Neural progenitor cell (in vitro differentiated cells): Measurements from ENCODE around the gene GSG1L. TPM values are rescaled to one million over a fixed set of nuclear protein-coding genes. Genes with fewer than 3 reads are reported as not detected.

Experiments
- DNase-seq: peaks from one replicate; pipeline ENCODE4 v3.0.0-alpha.2; 2016; ENCODE audit warnings: low spot score
- H2AFZ ChIP-seq: fragments of 200-600 bp; sonication (generic); replicated peaks from 2 replicates; pipeline ENCODE4 v1.6.1; 2016; ENCODE audit warnings: antibody characterized with exemption
- H3F3A ChIP-seq: fragments of 200-600 bp; sonication (generic); 2 replicates; pipeline ENCODE4 v1.6.1; 2016; ENCODE audit warnings: antibody characterized with exemption, low read depth
- H3K27ac ChIP-seq: fragments of 200-600 bp; sonication (generic); 2 replicates; pipeline ENCODE4 v1.5.1; 2016; ENCODE audit warnings: mild to moderate bottlenecking
- H3K27me3 ChIP-seq: fragments of 200-600 bp; sonication (generic); 2 replicates; pipeline ENCODE4 v1.6.1; 2016; ENCODE audit warnings: mild to moderate bottlenecking, moderate library complexity
- H3K36me3 ChIP-seq: fragments of 200-600 bp; sonication (generic); 2 replicates; pipeline ENCODE4 v1.5.1; 2016
- H3K4me1 ChIP-seq: fragments of 200-600 bp; sonication (generic); 2 replicates; pipeline ENCODE4 v1.6.1; 2016; ENCODE audit warnings: mixed run types
- H3K4me2 ChIP-seq: fragments of 200-600 bp; sonication (generic); 2 replicates; pipeline ENCODE4 v1.6.1; 2016
- H3K4me3 ChIP-seq: fragments of 200-600 bp; sonication (generic); 2 replicates; pipeline ENCODE4 v1.5.1; 2016
- H3K79me2 ChIP-seq: fragments of 200-600 bp; sonication (generic); 2 replicates; pipeline ENCODE4 v1.6.1; 2016; ENCODE audit warnings: low read depth
- H3K9ac ChIP-seq: fragments of 200-600 bp; sonication (generic); 2 replicates; pipeline ENCODE4 v1.6.1; 2016
- H3K9me3 ChIP-seq: fragments of 200-600 bp; sonication (generic); 2 replicates; pipeline ENCODE4 v1.5.1; 2016; ENCODE audit warnings: low read depth
- H4K20me1 ChIP-seq: fragments of 200-600 bp; sonication (generic); 2 replicates; pipeline ENCODE4 v1.6.1; 2016; ENCODE audit warnings: low read depth
- H3K27ac Mint-ChIP-seq: 3 replicates; pipeline ENCODE4 v1.8.0; 2021; ENCODE audit warnings: mixed read lengths
- H3K27me3 Mint-ChIP-seq: 2 replicates; pipeline ENCODE4 v1.8.0; 2022; ENCODE audit warnings: low read depth, mild to moderate bottlenecking, inconsistent platforms, moderate library complexity, mixed read lengths; ENCODE audit not compliant: insufficient read depth
- H3K36me3 Mint-ChIP-seq: 3 replicates; pipeline ENCODE4 v1.8.0; 2021; ENCODE audit warnings: mixed read lengths
- H3K4me1 Mint-ChIP-seq: 3 replicates; pipeline ENCODE4 v1.8.0; 2021; ENCODE audit warnings: mixed read lengths
- H3K4me3 Mint-ChIP-seq: 3 replicates; pipeline ENCODE4 v1.8.0; 2021; ENCODE audit warnings: mild to moderate bottlenecking, moderate library complexity, mixed read lengths
- H3K9me3 Mint-ChIP-seq: 3 replicates; pipeline ENCODE4 v1.8.0; 2020; ENCODE audit warnings: mixed read lengths
- CTCF ChIP-seq: fragments of 200-600 bp; sonication (generic); IDR thresholded peaks from 2 replicates; pipeline ENCODE4 v1.5.1; 2017; ENCODE audit warnings: antibody characterized with exemption, mild to moderate bottlenecking
- EZH2 ChIP-seq: fragments of 200-600 bp; sonication (generic); IDR thresholded peaks from 2 replicates; pipeline ENCODE4 v1.6.1; 2017; ENCODE audit warnings: antibody characterized with exemption, mild to moderate bottlenecking, moderate library complexity
- EZH2phosphoT487 ChIP-seq: fragments of 200-600 bp; sonication (generic); IDR thresholded peaks from 2 replicates; pipeline ENCODE4 v1.6.1; 2017; ENCODE audit warnings: antibody characterized with exemption
- total RNA-seq: library from RNA; depleted of rRNA; stranded (reverse); fragments of >200 nt; gene quantifications from 2 replicates; pipeline ENCODE4 v1.2.3, GENCODE V29; 2015; ENCODE audit warnings: low replicate concordance

Gene GSG1L
- total RNA-seq, 1 donor from 2014 or later, result not detected

- no peak overlapping the region for H3K4me3 ChIP-seq
- no peak overlapping the region for H3K27ac Mint-ChIP-seq
- H3K4me1 ChIP-seq, result no peaks in the 10 kb centered on the region
- H3K4me1 Mint-ChIP-seq, result peaks cover 11% of the 10 kb centered on the region
- no peak for DNase-seq
- TF ChIP-seq CTCF (no peak), EZH2 (no peak), EZH2phosphoT487 (no peak)
- H3K36me3 Mint-ChIP-seq, result peaks cover 2% of the 10 kb centered on the region
- H3K36me3 ChIP-seq, result no peaks in the 10 kb centered on the region
- H3K27me3 Mint-ChIP-seq, result peaks cover 31% of the 10 kb centered on the region
- H3K4me2 ChIP-seq, result no peak overlapping the region
- H3K27ac ChIP-seq, result no peak overlapping the region
- peaks cover 5% of the 10 kb centered on the region for H3K9me3 Mint-ChIP-seq
- H3K9ac ChIP-seq, result no peak overlapping the region
- no peaks in the 10 kb centered on the region for H4K20me1 ChIP-seq
- H3F3A ChIP-seq, result no peaks in the 10 kb centered on the region
- no peak overlapping the region for H2AFZ ChIP-seq
- H3K79me2 ChIP-seq, result no peaks in the 10 kb centered on the region
- no peaks in the 10 kb centered on the region for H3K27me3 ChIP-seq
- H3K4me3 Mint-ChIP-seq, result no peak overlapping the region
- H3K9me3 ChIP-seq, result no peaks in the 10 kb centered on the region
Observed at GRCh38 chr16:27851586-27851985, 211.9 kb downstream of the GSG1L start.

GRCh38 chr16:27849621-27850020 is 213.9 kb downstream of the GSG1L start:
- peaks cover 13% of the 10 kb centered on the region for H3K4me1 Mint-ChIP-seq

GRCh38 chr16:27847030-27847550 is 216.4 kb downstream of the GSG1L start:
- Mint-ChIP-seq H3K4me1 (peaks cover 16% of the 10 kb centered on the region), H3K27ac (peak overlapping the region; percentile 50), H3K9me3 (peaks cover 8% of the 10 kb centered on the region), H3K4me3 (no peak overlapping the region), H3K27me3 (peaks cover 24% of the 10 kb centered on the region), H3K36me3 (peaks cover 2% of the 10 kb centered on the region)
- Histone ChIP-seq H3K9me3 (no peaks in the 10 kb centered on the region), H4K20me1 (no peaks in the 10 kb centered on the region), H3K4me3 (no peak overlapping the region), H3K4me1 (no peaks in the 10 kb centered on the region), H3K36me3 (no peaks in the 10 kb centered on the region), H3K9ac (no peak overlapping the region), H3F3A (no peaks in the 10 kb centered on the region), H3K27me3 (no peaks in the 10 kb centered on the region), H2AFZ (no peak overlapping the region), H3K4me2 (no peak overlapping the region), H3K27ac (no peak overlapping the region), H3K79me2 (no peaks in the 10 kb centered on the region)
- TF ChIP-seq CTCF (no peak), EZH2 (no peak), EZH2phosphoT487 (no peak)
- DNase-seq, result no peak

More at GRCh38 chr16:27849621-27850020, 213.9 kb downstream of the GSG1L start:
- Histone ChIP-seq H3K27ac (no peak overlapping the region), H3K27me3 (no peaks in the 10 kb centered on the region), H3K4me2 (no peak overlapping the region), H3F3A (no peaks in the 10 kb centered on the region), H3K36me3 (no peaks in the 10 kb centered on the region), H3K4me1 (no peaks in the 10 kb centered on the region), H4K20me1 (no peaks in the 10 kb centered on the region), H3K9ac (no peak overlapping the region), H2AFZ (no peak overlapping the region), H3K4me3 (no peak overlapping the region), H3K9me3 (no peaks in the 10 kb centered on the region), H3K79me2 (no peaks in the 10 kb centered on the region)
- DNase-seq, result no peak
- no peak for TF ChIP-seq CTCF
- no peak for TF ChIP-seq EZH2
- TF ChIP-seq EZH2phosphoT487, result no peak
- peaks cover 2% of the 10 kb centered on the region for H3K36me3 Mint-ChIP-seq
- no peak overlapping the region for H3K27ac Mint-ChIP-seq
- H3K27me3 Mint-ChIP-seq, result peaks cover 29% of the 10 kb centered on the region
- no peak overlapping the region for H3K4me3 Mint-ChIP-seq
- peaks cover 8% of the 10 kb centered on the region for H3K9me3 Mint-ChIP-seq
